Breast epithelium (tissue), 4 donors: ENCODE measurements around the gene UNC79. TPM values are rescaled to one million over a fixed set of nuclear protein-coding genes. Genes with fewer than 3 reads are reported as not detected.

Experiments
- DNase-seq, 2 donors: peaks; one replicate each; pipeline ENCODE4 v3.0.0-alpha.2; 2019; ENCODE audit warnings: low spot score in 2 of 2
- H3K27ac ChIP-seq, 2 donors: fragments of 200-600 bp; sonication (generic) in 1 of 2; one replicate each; pipeline ENCODE4 v1.5.1; 2016 to 2019; ENCODE audit warnings: mild to moderate bottlenecking in 1 of 2
- H3K27me3 ChIP-seq, 2 donors: fragments of 200-600 bp; sonication (generic) in 1 of 2; one replicate each; pipeline versions ENCODE4 v1.5.1 to v1.6.0; 2017 to 2019; ENCODE audit warnings: control low read depth in 1 of 2, mild to moderate bottlenecking in 1 of 2
- H3K36me3 ChIP-seq: fragments of 200-600 bp; one replicate; pipeline ENCODE4 v1.5.1; 2019
- H3K4me1 ChIP-seq, 2 donors: fragments of 200-600 bp; sonication (generic); one replicate each; pipeline ENCODE4 v1.5.1; 2016 to 2019; ENCODE audit warnings: control low read depth in 1 of 2
- H3K4me3 ChIP-seq, 3 donors: fragments of 200-600 bp; sonication (generic); 1 replicate in 2 of 3; 2 replicates in 1 of 3; pipeline ENCODE4 v1.5.1; 2016 to 2019; ENCODE audit warnings: mild to moderate bottlenecking in 3 of 3, moderate library complexity in 2 of 3
- H3K9me3 ChIP-seq, 2 donors: fragments of 200-600 bp; sonication (generic) in 1 of 2; one replicate each; pipeline ENCODE4 v1.5.1; 2016 to 2019; ENCODE audit warnings: control low read depth in 1 of 2
- POLR2A ChIP-seq: fragments of 450-650 bp; IDR thresholded peaks from one replicate; pipeline ENCODE4 v1.6.1; 2016; ENCODE audit warnings: antibody characterized with exemption, mild to moderate bottlenecking, moderate library complexity
- POLR2AphosphoS5 ChIP-seq, 3 donors: sonication (generic); formaldehyde crosslinking; IDR thresholded peaks; one replicate each; pipeline ENCODE4 v1.6.1; 2017; ENCODE audit warnings: antibody characterized with exemption in 3 of 3
- intact Hi-C: fragments of 100-400 bp; cut with DNase I; formaldehyde crosslinking; loops from one replicate; pipeline ENCODE4 v1.15.1; 2023; ENCODE audit warnings: low total_unique reads
- total RNA-seq, 3 donors: library from RNA; depleted of rRNA; stranded (reverse); fragments of >200 nt; gene quantifications; one replicate each; pipeline ENCODE4 v1.1.0, GENCODE V29; 2016
- TF ChIP-seq, protein P1 (sequence below), 3 donors: fragments of 450-650 bp; IDR thresholded peaks; one replicate each; pipeline ENCODE4 v1.5.1; 2016 to 2017; ENCODE audit warnings: antibody characterized with exemption in 3 of 3, mild to moderate bottlenecking in 3 of 3, moderate library complexity in 3 of 3

The UNC79 gene
- total RNA-seq, 3 donors from 2014 or later, result 0.29 to 0.32 TPM; not detected in 1

DNA sequence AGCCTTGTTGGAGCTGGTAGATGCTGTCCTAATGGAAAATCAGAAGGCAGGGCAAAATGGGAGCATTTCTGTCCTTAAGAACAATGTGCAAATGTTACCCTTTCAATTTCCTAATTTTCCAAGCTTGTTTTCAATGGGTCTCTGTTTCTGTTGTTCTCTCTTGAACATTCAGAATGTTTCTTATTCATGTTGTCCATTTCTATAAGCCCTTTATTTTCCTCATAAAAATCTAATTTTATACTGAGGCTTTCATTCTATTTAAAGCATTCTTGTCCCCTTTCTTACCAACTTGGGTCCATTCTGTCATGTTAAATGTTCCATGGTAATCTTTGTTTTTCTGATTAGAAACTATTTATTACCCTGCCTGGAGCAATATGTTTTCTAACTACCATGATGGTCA lies 232.6 kb downstream of the UNC79 start:
- H3K4me3 ChIP-seq, result no peak overlapping the region
- intact Hi-C loops, result no loop called here

DNA sequence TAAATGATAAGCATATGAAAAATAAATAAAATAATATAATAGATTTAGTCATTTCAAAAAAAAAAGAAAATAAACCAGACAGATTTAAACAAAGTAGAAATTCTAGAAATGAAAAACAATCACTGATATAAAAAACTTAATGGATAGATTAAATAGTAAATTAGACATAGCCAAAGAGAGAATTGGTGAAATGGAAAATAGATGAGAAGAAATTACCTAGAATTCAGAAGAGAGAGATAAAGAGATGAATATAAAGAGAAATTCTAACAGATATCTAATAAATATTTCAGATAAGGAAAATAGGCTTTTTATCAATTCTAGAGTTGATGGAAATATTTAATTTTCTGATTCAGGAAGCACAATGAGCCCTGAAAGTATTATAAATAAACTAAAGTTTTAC lies 234.4 kb downstream of the UNC79 start:
- DNase-seq, result no peak
- intact Hi-C loops, result no loop called here
- H3K27ac ChIP-seq, result no peak overlapping the region
- H3K4me1 ChIP-seq, result no peaks in the 10 kb centered on the region
- H3K4me3 ChIP-seq, result no peak overlapping the region
- peaks cover 0 to 30% of the 10 kb centered on the region in 2 donors for H3K9me3 ChIP-seq
- no peaks in the 10 kb centered on the region for H3K36me3 ChIP-seq
- no peak for TF ChIP-seq POLR2A
- TF ChIP-seq, protein P1, sequence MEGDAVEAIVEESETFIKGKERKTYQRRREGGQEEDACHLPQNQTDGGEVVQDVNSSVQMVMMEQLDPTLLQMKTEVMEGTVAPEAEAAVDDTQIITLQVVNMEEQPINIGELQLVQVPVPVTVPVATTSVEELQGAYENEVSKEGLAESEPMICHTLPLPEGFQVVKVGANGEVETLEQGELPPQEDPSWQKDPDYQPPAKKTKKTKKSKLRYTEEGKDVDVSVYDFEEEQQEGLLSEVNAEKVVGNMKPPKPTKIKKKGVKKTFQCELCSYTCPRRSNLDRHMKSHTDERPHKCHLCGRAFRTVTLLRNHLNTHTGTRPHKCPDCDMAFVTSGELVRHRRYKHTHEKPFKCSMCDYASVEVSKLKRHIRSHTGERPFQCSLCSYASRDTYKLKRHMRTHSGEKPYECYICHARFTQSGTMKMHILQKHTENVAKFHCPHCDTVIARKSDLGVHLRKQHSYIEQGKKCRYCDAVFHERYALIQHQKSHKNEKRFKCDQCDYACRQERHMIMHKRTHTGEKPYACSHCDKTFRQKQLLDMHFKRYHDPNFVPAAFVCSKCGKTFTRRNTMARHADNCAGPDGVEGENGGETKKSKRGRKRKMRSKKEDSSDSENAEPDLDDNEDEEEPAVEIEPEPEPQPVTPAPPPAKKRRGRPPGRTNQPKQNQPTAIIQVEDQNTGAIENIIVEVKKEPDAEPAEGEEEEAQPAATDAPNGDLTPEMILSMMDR (IDR thresholded peaks at IDR 0.05), result no peak
- TF ChIP-seq POLR2AphosphoS5 (IDR thresholded peaks at IDR 0.05), result no peak
- H3K27me3 ChIP-seq, result no peaks in the 10 kb centered on the region

More for the DNA sequence above, 232.6 kb downstream of the UNC79 start:
- Histone ChIP-seq H3K27ac (no peak overlapping the region), H3K27me3 (no peaks in the 10 kb centered on the region), H3K36me3 (no peaks in the 10 kb centered on the region), H3K4me1 (no peaks in the 10 kb centered on the region), H3K9me3 (peaks cover 0 to 30% of the 10 kb centered on the region in 2 donors)
- TF ChIP-seq, protein P1 (IDR thresholded peaks at IDR 0.05), result no peak
- TF ChIP-seq POLR2AphosphoS5 (IDR thresholded peaks at IDR 0.05) (no peak), POLR2A (no peak)
- no peak for DNase-seq

DNA sequence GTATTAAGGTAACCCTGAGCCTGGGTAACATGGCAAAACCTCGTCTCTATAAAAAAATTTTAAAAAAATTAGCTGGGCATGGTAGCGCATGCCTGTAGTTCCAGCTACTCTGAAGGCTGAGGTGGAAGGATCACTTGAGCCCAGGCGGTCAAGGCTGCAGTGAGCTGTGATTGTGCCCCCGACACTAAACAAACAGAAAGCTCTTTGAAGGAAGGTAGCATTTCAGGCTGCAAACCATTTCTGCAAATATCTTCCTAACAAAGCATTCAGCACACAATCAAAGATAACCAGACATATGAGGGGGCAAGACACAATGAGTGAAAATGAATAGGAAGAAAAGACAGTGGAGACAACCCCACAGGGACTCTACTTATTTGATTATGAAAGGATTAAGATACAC lies 238.9 kb downstream of the UNC79 start:
- Histone ChIP-seq H3K9me3 (peaks cover 0 to 23% of the 10 kb centered on the region in 2 donors), H3K36me3 (no peaks in the 10 kb centered on the region), H3K27me3 (no peaks in the 10 kb centered on the region), H3K4me3 (no peak overlapping the region), H3K27ac (no peak overlapping the region), H3K4me1 (no peaks in the 10 kb centered on the region)
- no peak for DNase-seq
- TF ChIP-seq POLR2A, result no peak
- TF ChIP-seq, protein P1 (IDR thresholded peaks at IDR 0.05), result no peak
- no peak for TF ChIP-seq POLR2AphosphoS5 (IDR thresholded peaks at IDR 0.05)
- intact Hi-C loops, result no loop called here

DNA sequence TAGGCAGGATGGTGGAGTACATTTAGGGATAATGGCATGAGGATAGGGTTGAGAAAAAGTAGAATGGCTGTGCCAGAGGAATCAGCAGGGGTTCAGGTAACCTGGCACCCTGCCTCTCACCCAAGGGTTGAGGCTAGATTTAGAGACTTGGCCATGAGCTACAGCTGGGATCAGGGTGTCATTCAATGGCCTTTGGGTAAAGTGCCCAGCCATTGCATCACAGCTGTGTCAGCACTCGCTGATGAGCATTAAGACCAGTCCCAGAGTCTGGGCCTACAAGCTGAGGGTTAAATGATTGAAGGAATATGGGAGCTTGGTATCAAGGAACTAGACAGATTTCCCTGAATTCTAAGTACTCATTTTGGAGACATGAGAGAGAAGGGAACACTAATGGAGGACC lies 243.6 kb downstream of the UNC79 start:
- no peak overlapping the region for H3K27ac ChIP-seq
- H3K36me3 ChIP-seq, result no peaks in the 10 kb centered on the region
- intact Hi-C loops, result no loop called here
- no peaks in the 10 kb centered on the region for H3K4me1 ChIP-seq
- no peak overlapping the region for H3K4me3 ChIP-seq
- no peak for DNase-seq
- no peaks in the 10 kb centered on the region for H3K27me3 ChIP-seq
- TF ChIP-seq, protein P1 (IDR thresholded peaks at IDR 0.05), result no peak
- TF ChIP-seq POLR2A (no peak), POLR2AphosphoS5 (IDR thresholded peaks at IDR 0.05) (no peak)
- no peaks in the 10 kb centered on the region for H3K9me3 ChIP-seq

DNA sequence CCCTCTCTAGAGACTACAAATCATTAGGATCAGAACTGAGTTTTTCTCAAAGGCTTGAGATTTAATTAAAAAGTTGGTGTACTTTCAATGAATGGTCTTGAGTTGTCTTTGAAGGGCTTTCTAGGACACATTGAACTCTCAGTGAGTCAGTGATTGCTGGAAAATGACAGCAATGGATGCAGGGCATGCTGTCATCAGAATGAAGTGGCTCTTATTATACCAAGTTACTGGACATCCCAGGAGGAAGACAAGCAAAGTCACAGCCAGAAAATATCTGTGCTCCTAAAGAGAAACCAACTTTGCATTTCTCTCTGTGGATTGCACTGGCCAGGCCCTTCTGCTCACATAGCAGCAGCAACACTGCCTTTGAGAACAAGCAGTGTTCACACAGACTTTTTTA lies 244.9 kb downstream of the UNC79 start:
- Histone ChIP-seq H3K27me3 (no peaks in the 10 kb centered on the region), H3K4me1 (no peaks in the 10 kb centered on the region), H3K36me3 (no peaks in the 10 kb centered on the region), H3K27ac (no peak overlapping the region), H3K4me3 (no peak overlapping the region), H3K9me3 (no peaks in the 10 kb centered on the region)
- no peak for DNase-seq
- intact Hi-C loops, result no loop called here
- no peak for TF ChIP-seq POLR2AphosphoS5 (IDR thresholded peaks at IDR 0.05)
- TF ChIP-seq, protein P1 (IDR thresholded peaks at IDR 0.05), result no peak
- no peak for TF ChIP-seq POLR2A
